ENCODE measurements around the gene IMP3.

IMP3 gene

GRCh38 chr15:75672646-75673425 is 32.8 kb upstream of the IMP3 start:
- no peak for DNase-seq

GRCh38 chr15:75671730-75672602 is 31.9 kb upstream of the IMP3 start:
- no peak for DNase-seq

- DNase-seq: no peak
Observed at GRCh38 chr15:75669879-75670212, 29.8 kb upstream of the IMP3 start.

- no peak for DNase-seq
Observed at GRCh38 chr15:75669191-75669878, 29.3 kb upstream of the IMP3 start.

GRCh38 chr15:75666823-75667501 is 26.9 kb upstream of the IMP3 start:
- peak; percentile 57 for DNase-seq

- DNase-seq: peak; percentile 19
Observed at GRCh38 chr15:75663931-75664421, 24.0 kb upstream of the IMP3 start.

- DNase-seq: no peak
Observed at GRCh38 chr15:75662823-75663519, 22.9 kb upstream of the IMP3 start.

- no peak for DNase-seq
Observed at GRCh38 chr15:75661756-75662140, 21.7 kb upstream of the IMP3 start.

- no peak for DNase-seq
Observed at GRCh38 chr15:75661100-75661755, 21.2 kb upstream of the IMP3 start.

- peak; percentile 51 for DNase-seq
Observed at GRCh38 chr15:75659928-75660645, 20.1 kb upstream of the IMP3 start.

- DNase-seq: no peak
Observed at GRCh38 chr15:75659141-75659771, 19.2 kb upstream of the IMP3 start.

GRCh38 chr15:75656813-75657212 is 16.8 kb upstream of the IMP3 start:
- DNase-seq: no peak

GRCh38 chr15:75656331-75656730 is 16.3 kb upstream of the IMP3 start:
- no peak for DNase-seq

GRCh38 chr15:75655931-75656330 is 15.9 kb upstream of the IMP3 start:
- peak; percentile 87 for DNase-seq

- DNase-seq: no peak
Observed at GRCh38 chr15:75654201-75654907, 14.3 kb upstream of the IMP3 start.

- DNase-seq: no peak
Observed at GRCh38 chr15:75653347-75653913, 13.4 kb upstream of the IMP3 start.

GRCh38 chr15:75651810-75652543 is 12.0 kb upstream of the IMP3 start:
- DNase-seq: no peak

Data from NCI-H69 (cell line).